Stimulated activated naive CD8-positive, alpha-beta T cell treated with anti-CD3 and anti-CD28 coated beads, Interleukin-15, Interleukin-2, amounts not matched to agents 100 U/mL and 50 U/mL, for 24 hours (primary cell): Measurements from ENCODE around the gene TLL1.

Experiments
- ATAC-seq: fragments of 150-1000 bp; cut with Tn5 transposase; one replicate; pipeline ENCODE4 v1.10.0; 2021
- DNase-seq: peaks from one replicate; pipeline ENCODE4 v3.0.0; 2021

TLL1 gene

GRCh38 chr4:166049036-166049435 lies 176.0 kb downstream of the TLL1 start:
- DNase-seq (no peak), ATAC-seq (no peak)

- DNase-seq (no peak), ATAC-seq (no peak)
These were observed 191.7 kb downstream of the TLL1 start for GRCh38 chr4:166064721-166065120.

GRCh38 chr4:166065324-166065723 lies 192.3 kb downstream of the TLL1 start:
- no peak for ATAC-seq
- DNase-seq, result no peak

GRCh38 chr4:166066936-166067335 lies 193.9 kb downstream of the TLL1 start:
- no peak for ATAC-seq
- DNase-seq, result no peak

GRCh38 chr4:166067915-166068314 lies 194.9 kb downstream of the TLL1 start:
- ATAC-seq (no peak), DNase-seq (no peak)

GRCh38 chr4:166073783-166074182 lies 200.7 kb downstream of the TLL1 start:
- ATAC-seq (no peak), DNase-seq (no peak)

- ATAC-seq (no peak), DNase-seq (no peak)
These were observed 202.6 kb downstream of the TLL1 start for GRCh38 chr4:166075599-166075998.

GRCh38 chr4:166077782-166078181 lies 204.7 kb downstream of the TLL1 start:
- DNase-seq (no peak), ATAC-seq (no peak)

- DNase-seq (no peak), ATAC-seq (no peak)
These were observed 205.3 kb downstream of the TLL1 start for GRCh38 chr4:166078383-166078782.

- no peak for DNase-seq
These were observed 205.9 kb downstream of the TLL1 start for GRCh38 chr4:166078955-166079354.

GRCh38 chr4:166087569-166087968 lies 214.5 kb downstream of the TLL1 start:
- ATAC-seq (no peak), DNase-seq (no peak)

More at GRCh38 chr4:166078955-166079354, 205.9 kb downstream of the TLL1 start:
- ATAC-seq, result no peak

GRCh38 chr4:166088576-166088975 lies 215.5 kb downstream of the TLL1 start:
- ATAC-seq, result no peak
- DNase-seq, result no peak

GRCh38 chr4:166091146-166091545 lies 218.1 kb downstream of the TLL1 start:
- ATAC-seq (no peak), DNase-seq (no peak)

GRCh38 chr4:166091912-166092510 lies 219.0 kb downstream of the TLL1 start:
- no peak for ATAC-seq
- DNase-seq, result no peak

- DNase-seq, result no peak
- no peak for ATAC-seq
These were observed 219.8 kb downstream of the TLL1 start for GRCh38 chr4:166092797-166093290.

GRCh38 chr4:166104623-166105022 lies 231.6 kb downstream of the TLL1 start:
- DNase-seq (no peak), ATAC-seq (no peak)

- no peak for DNase-seq
These were observed 248.9 kb downstream of the TLL1 start for GRCh38 chr4:166121897-166122296.

GRCh38 chr4:166123546-166123945 lies 250.5 kb downstream of the TLL1 start:
- ATAC-seq (no peak), DNase-seq (no peak)

More at GRCh38 chr4:166121897-166122296, 248.9 kb downstream of the TLL1 start:
- no peak for ATAC-seq

GRCh38 chr4:166128403-166128802 lies 255.4 kb downstream of the TLL1 start:
- no peak for DNase-seq
- ATAC-seq, result no peak

- DNase-seq (no peak), ATAC-seq (no peak)
These were observed 261.2 kb downstream of the TLL1 start for GRCh38 chr4:166134285-166134684.

GRCh38 chr4:166140951-166141350 lies 267.9 kb downstream of the TLL1 start:
- ATAC-seq, result no peak
- no peak for DNase-seq

- DNase-seq, result peak; percentile 3
These were observed 270.2 kb downstream of the TLL1 start for GRCh38 chr4:166143227-166143626.

GRCh38 chr4:166144607-166145006 lies 271.6 kb downstream of the TLL1 start:
- DNase-seq, result no peak
- no peak for ATAC-seq

More at GRCh38 chr4:166143227-166143626, 270.2 kb downstream of the TLL1 start:
- no peak for ATAC-seq

GRCh38 chr4:166146806-166147540 lies 273.9 kb downstream of the TLL1 start:
- DNase-seq, result no peak
- no peak for ATAC-seq
